ENCODE measurements around the gene EEA1.

EEA1 gene

GRCh38 chr12:92739113-92739512, 190.0 kb downstream of the EEA1 start:
- DNase-seq = no peak

- DNase-seq = no peak
Observed at GRCh38 chr12:92737855-92738850, 190.9 kb downstream of the EEA1 start.

- DNase-seq = no peak
Observed at GRCh38 chr12:92736605-92737004, 192.5 kb downstream of the EEA1 start.

- no peak for DNase-seq
Observed at GRCh38 chr12:92735131-92735721, 193.9 kb downstream of the EEA1 start.

DNA sequence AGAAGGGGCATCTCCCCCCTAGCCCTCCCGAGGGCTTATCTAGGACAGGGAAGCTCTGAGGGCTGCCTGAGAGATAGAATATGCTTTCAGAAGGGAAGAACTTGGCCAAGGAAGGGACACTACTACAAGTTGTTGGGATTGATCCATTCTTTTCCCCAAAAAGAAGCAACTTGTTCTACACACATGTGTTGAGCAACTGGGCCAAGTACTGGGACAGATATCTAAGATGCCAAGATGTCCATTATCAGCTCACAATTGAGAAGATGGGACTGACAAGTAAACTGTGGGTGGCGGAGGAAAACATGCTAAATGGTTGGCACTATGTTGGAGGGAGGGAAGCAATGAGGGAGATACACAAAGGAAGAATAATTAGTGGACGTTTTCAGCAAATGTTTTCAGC, 195.4 kb downstream of the EEA1 start:
- no peak for DNase-seq

DNA sequence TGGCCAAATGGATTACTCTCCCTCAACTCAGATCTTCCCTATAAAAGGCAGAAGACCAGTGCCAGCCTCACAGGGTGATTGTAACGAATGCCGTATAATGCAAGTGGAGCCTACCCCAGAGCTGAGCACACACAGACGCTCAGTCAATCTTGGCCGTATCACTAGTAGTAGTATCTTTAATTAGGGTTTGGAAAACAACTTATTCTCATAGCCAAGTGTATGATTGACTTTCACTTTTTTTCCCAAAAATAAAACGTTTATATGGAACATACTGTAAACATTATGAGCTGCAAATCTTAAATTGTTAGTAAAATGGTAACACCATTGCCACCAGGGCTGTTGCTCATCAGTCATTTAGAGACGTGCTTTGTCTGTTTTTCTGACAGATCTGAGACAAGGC, 195.9 kb downstream of the EEA1 start:
- DNase-seq = no peak

- DNase-seq = no peak
Observed at GRCh38 chr12:92732716-92733115, 196.4 kb downstream of the EEA1 start.

DNA sequence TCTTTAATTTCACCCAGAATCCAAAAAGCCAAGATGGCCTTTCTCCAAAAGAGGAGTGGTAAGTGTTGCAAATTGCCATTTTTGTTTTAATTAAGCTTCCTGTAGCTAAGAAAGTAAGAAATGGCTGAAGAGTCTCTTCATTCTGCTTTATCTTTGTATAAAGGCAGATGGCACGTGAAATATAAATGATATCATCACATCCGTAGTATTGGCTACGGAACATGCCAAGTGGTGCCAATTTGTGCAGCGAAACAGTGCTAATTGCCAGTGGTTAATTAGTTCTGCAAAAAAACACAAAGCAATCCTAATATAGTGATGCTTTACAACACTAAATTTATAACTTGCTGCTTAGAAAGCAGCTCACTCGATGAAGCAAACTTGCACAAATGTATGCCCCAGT, 196.9 kb downstream of the EEA1 start:
- DNase-seq = no peak

DNA sequence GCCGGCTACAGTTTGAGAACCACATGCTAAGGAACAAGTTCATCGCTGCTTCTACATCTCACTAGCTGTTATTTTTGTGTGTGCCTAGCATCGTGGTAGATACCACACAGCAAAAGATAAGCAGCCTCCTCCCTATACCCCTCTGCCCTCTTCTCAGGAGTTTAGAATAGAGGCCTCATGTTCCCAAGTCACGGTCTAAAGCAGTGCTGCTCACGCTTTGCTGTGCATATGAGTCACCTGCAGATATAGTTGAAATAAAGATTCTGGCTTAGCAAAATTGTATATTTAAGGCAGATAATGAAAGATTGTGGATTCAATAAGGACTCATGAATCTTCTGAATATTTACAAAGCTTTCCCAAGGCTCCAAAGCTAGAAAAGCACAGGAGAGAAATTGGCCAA, 198.3 kb downstream of the EEA1 start:
- no peak for DNase-seq

- no peak for DNase-seq
Observed at GRCh38 chr12:92729773-92730305, 199.3 kb downstream of the EEA1 start.

GRCh38 chr12:92726850-92727249, 202.2 kb downstream of the EEA1 start:
- no peak for DNase-seq

GRCh38 chr12:92722897-92723296, 206.2 kb downstream of the EEA1 start:
- DNase-seq = no peak

- no peak for DNase-seq
Observed at GRCh38 chr12:92721656-92722055, 207.4 kb downstream of the EEA1 start.

GRCh38 chr12:92721130-92721529, 208.0 kb downstream of the EEA1 start:
- DNase-seq = no peak

Measured in SIG-M5 (cell line).